GM18951 (cell line): ENCODE results near the gene PLA2G4B.

ENCODE experiments used
- POLR2A ChIP-seq: IDR thresholded peaks from 4 replicates; pipeline ENCODE4 v1.6.1; 2011; ENCODE audit warnings: mild to moderate bottlenecking; ENCODE audit not compliant: insufficient read length, insufficient read depth; ENCODE audit errors: extremely low read depth
- in situ Hi-C: fragments of 300-500 bp; cut with MboI; formaldehyde crosslinking; loops from one replicate; pipeline ENCODE4 v1.12.0; 2022; ENCODE audit warnings: low sequenced_read_pairs, mixed read lengths, inconsistent platforms; ENCODE audit not compliant: unreplicated experiment

PLA2G4B gene

GRCh38 chr15:41838400-41838897 lies at the start of gene PLA2G4B:
Gene PLA2G4B (plus strand): TSS chr15:41838847. CDS start chr15:41838914, 67 bp downstream.
- no peak for TF ChIP-seq POLR2A
- in situ Hi-C loops: no loop called here

GRCh38 chr15:41789236-41789635 lies 49.4 kb upstream of the PLA2G4B start:
- no peak for TF ChIP-seq POLR2A
- in situ Hi-C loops: no loop called here

- TF ChIP-seq POLR2A: no peak
- in situ Hi-C loops: no loop called here
Measured at GRCh38 chr15:41789662-41790061, 49.0 kb upstream of the PLA2G4B start.

- TF ChIP-seq POLR2A: no peak
- in situ Hi-C loops: no loop called here
Measured at GRCh38 chr15:41790169-41790568, 48.5 kb upstream of the PLA2G4B start.

- in situ Hi-C loops: no loop called here
Measured at GRCh38 chr15:41790756-41791546, 47.7 kb upstream of the PLA2G4B start.

GRCh38 chr15:41791547-41791937 lies 47.1 kb upstream of the PLA2G4B start:
- no peak for TF ChIP-seq POLR2A
- in situ Hi-C loops: no loop called here

More at GRCh38 chr15:41790756-41791546, 47.7 kb upstream of the PLA2G4B start:
- no peak for TF ChIP-seq POLR2A

GRCh38 chr15:41792000-41792637 lies 46.5 kb upstream of the PLA2G4B start:
- TF ChIP-seq POLR2A: no peak
- in situ Hi-C loops: no loop called here

- in situ Hi-C loops: no loop called here
- no peak for TF ChIP-seq POLR2A
Measured at GRCh38 chr15:41794081-41794480, 44.6 kb upstream of the PLA2G4B start.

- no peak for TF ChIP-seq POLR2A
- in situ Hi-C loops: no loop called here
Measured at GRCh38 chr15:41795996-41796856, 42.4 kb upstream of the PLA2G4B start.

- TF ChIP-seq POLR2A: no peak
- in situ Hi-C loops: no loop called here
Measured at GRCh38 chr15:41797201-41797944, 41.3 kb upstream of the PLA2G4B start.

- TF ChIP-seq POLR2A: no peak
Measured at GRCh38 chr15:41798607-41799487, 39.8 kb upstream of the PLA2G4B start.

GRCh38 chr15:41799488-41799805 lies 39.2 kb upstream of the PLA2G4B start:
- TF ChIP-seq POLR2A: no peak
- in situ Hi-C loops: no loop called here

More at GRCh38 chr15:41798607-41799487, 39.8 kb upstream of the PLA2G4B start:
- in situ Hi-C loops: no loop called here
